ENCODE data around the gene ATP8A2. TPM values are rescaled to one million over a fixed set of nuclear protein-coding genes. Genes with fewer than 3 reads are reported as not detected.

The ATP8A2 gene
- total and polyA plus RNA-seq, 9 of the 15 experiments (the other 6 are each of a cell fraction or from before 2014, with no cell fraction given), result under 0.01 to 0.33 (median 0.06) TPM; not detected in 4

DNA sequence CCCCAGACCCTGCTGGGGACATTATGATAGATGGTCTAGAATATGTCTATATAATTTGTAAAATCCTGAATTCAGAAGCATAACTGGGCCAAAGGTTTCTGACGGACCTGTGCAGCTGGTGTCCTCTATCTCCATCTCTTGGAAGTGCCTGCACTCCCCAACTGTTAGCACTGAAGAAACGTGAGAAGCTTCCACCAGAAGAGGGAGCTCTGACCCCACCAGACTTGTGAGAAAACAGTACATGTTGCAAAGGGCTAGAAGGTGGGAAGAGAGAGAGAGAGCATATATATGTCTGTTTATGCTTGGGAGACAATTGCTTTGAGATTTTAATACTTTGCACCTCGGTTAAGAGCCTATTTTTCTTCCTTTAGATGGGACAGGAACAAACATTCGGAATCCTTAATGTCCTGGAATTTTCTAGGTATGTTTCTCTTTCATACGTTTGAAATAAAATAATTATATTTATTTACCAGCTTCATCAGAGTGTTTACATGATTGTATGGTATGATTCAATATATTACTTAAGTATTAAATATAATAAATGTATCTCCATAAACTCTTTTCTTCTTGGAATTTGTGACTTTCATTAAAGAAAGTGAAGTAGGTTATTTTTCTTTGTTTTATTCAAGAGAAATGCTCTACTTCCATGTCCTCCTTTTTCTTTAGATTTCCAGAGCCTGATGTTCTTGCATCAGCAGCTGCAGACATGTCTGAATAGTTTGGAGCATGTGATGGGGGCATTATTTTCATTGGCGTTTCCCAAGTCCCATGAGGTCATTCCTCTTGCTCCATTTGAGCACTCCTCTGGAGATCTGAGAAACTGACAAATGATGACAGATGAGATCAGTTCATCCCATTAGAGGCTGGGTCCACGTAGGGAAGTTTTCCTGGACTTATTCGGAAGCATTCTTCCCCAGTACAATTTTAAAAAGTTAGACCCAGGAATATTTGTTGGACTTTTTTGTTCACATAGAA, 202.9 kb downstream of the ATP8A2 start (continued):
- TF ChIP-seq, protein P1, sequence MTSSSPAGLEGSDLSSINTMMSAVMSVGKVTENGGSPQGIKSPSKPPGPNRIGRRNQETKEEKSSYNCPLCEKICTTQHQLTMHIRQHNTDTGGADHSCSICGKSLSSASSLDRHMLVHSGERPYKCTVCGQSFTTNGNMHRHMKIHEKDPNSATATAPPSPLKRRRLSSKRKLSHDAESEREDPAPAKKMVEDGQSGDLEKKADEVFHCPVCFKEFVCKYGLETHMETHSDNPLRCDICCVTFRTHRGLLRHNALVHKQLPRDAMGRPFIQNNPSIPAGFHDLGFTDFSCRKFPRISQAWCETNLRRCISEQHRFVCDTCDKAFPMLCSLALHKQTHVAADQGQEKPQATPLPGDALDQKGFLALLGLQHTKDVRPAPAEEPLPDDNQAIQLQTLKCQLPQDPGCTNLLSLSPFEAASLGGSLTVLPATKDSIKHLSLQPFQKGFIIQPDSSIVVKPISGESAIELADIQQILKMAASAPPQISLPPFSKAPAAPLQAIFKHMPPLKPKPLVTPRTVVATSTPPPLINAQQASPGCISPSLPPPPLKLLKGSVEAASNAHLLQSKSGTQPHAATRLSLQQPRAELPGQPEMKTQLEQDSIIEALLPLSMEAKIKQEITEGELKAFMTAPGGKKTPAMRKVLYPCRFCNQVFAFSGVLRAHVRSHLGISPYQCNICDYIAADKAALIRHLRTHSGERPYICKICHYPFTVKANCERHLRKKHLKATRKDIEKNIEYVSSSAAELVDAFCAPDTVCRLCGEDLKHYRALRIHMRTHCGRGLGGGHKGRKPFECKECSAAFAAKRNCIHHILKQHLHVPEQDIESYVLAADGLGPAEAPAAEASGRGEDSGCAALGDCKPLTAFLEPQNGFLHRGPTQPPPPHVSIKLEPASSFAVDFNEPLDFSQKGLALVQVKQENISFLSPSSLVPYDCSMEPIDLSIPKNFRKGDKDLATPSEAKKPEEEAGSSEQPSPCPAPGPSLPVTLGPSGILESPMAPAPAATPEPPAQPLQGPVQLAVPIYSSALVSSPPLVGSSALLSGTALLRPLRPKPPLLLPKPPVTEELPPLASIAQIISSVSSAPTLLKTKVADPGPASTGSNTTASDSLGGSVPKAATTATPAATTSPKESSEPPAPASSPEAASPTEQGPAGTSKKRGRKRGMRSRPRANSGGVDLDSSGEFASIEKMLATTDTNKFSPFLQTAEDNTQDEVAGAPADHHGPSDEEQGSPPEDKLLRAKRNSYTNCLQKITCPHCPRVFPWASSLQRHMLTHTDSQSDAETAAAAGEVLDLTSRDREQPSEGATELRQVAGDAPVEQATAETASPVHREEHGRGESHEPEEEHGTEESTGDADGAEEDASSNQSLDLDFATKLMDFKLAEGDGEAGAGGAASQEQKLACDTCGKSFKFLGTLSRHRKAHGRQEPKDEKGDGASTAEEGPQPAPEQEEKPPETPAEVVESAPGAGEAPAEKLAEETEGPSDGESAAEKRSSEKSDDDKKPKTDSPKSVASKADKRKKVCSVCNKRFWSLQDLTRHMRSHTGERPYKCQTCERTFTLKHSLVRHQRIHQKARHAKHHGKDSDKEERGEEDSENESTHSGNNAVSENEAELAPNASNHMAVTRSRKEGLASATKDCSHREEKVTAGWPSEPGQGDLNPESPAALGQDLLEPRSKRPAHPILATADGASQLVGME (CRISPR knock-in tag; IDR thresholded peaks at IDR 0.05), result no peak
- TF ChIP-seq PHF8 (IDR thresholded peaks at IDR 0.05; ENCODE audit: borderline replicate concordance, low read length) (no peak), ZNF133 (CRISPR knock-in tag; IDR thresholded peaks at IDR 0.05) (no peak), MECOM (CRISPR knock-in tag; IDR thresholded peaks at IDR 0.05) (no peak), ARID1B (IDR thresholded peaks at IDR 0.05) (no peak), HMG20B (CRISPR knock-in tag; IDR thresholded peaks at IDR 0.05) (no peak), ZNF696 (CRISPR knock-in tag; conservative IDR thresholded peaks at IDR 0.05) (no peak), POLR3G (IDR thresholded peaks at IDR 0.05; ENCODE audit: extremely low read depth, insufficient read length, insufficient replicate concordance) (no peak), ZNF780A (CRISPR knock-in tag; IDR thresholded peaks at IDR 0.05) (no peak), ZNF644 (tag; IDR thresholded peaks at IDR 0.05; ENCODE audit: low read depth) (no peak), XRCC5 (IDR thresholded peaks at IDR 0.05; ENCODE audit: low read depth, low read length) (no peak), SMC3 (conservative IDR thresholded peaks at IDR 0.05; ENCODE audit: insufficient read depth, low read depth, low read length) (peak; percentile 65), GATA2 (CRISPR knock-in tag; IDR thresholded peaks at IDR 0.05) (no peak)
- TF ChIP-seq, protein P2, sequence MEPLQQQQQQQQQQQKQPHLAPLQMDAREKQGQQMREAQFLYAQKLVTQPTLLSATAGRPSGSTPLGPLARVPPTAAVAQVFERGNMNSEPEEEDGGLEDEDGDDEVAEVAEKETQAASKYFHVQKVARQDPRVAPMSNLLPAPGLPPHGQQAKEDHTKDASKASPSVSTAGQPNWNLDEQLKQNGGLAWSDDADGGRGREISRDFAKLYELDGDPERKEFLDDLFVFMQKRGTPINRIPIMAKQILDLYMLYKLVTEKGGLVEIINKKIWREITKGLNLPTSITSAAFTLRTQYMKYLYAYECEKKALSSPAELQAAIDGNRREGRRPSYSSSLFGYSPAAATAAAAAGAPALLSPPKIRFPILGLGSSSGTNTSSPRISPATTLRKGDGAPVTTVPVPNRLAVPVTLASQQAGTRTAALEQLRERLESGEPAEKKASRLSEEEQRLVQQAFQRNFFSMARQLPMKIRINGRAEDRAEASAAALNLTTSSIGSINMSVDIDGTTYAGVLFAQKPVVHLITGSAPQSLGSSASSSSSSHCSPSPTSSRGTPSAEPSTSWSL (CRISPR knock-in tag; IDR thresholded peaks at IDR 0.05; ENCODE audit: borderline replicate concordance), result no peak
- TF ChIP-seq, protein P3, sequence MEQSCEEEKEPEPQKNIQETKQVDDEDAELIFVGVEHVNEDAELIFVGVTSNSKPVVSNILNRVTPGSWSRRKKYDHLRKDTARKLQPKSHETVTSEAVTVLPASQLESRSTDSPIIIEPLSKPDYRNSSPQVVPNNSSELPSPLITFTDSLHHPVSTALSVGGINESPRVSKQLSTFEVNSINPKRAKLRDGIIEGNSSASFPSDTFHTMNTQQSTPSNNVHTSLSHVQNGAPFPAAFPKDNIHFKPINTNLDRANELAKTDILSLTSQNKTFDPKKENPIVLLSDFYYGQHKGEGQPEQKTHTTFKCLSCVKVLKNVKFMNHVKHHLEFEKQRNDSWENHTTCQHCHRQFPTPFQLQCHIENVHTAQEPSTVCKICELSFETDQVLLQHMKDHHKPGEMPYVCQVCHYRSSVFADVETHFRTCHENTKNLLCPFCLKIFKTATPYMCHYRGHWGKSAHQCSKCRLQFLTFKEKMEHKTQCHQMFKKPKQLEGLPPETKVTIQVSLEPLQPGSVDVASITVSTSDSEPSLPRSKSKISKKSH (CRISPR knock-in tag; IDR thresholded peaks at IDR 0.05), result no peak
- TF ChIP-seq, protein P4, sequence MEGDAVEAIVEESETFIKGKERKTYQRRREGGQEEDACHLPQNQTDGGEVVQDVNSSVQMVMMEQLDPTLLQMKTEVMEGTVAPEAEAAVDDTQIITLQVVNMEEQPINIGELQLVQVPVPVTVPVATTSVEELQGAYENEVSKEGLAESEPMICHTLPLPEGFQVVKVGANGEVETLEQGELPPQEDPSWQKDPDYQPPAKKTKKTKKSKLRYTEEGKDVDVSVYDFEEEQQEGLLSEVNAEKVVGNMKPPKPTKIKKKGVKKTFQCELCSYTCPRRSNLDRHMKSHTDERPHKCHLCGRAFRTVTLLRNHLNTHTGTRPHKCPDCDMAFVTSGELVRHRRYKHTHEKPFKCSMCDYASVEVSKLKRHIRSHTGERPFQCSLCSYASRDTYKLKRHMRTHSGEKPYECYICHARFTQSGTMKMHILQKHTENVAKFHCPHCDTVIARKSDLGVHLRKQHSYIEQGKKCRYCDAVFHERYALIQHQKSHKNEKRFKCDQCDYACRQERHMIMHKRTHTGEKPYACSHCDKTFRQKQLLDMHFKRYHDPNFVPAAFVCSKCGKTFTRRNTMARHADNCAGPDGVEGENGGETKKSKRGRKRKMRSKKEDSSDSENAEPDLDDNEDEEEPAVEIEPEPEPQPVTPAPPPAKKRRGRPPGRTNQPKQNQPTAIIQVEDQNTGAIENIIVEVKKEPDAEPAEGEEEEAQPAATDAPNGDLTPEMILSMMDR (IDR thresholded peaks at IDR 0.05 in 2 of 3, conservative IDR thresholded peaks at IDR 0.05 in 1 of 3; ENCODE audit: insufficient read depth in 2 of 3, low read depth in 1 of 3, low read length in 3 of 3), result peak; percentile 75 to 93 (median 89)

Data from K562 (cell line).